Panc1 (cell line): ENCODE measurements around the gene MEF2A.

Source experiments
- POLR2AphosphoS5 ChIP-seq: IDR thresholded peaks from 2 replicates; pipeline ENCODE4 v1.6.1; 2012; ENCODE audit warnings: mild to moderate bottlenecking, low read depth, low read length, moderate library complexity
- SIN3A ChIP-seq: IDR thresholded peaks from 2 replicates; pipeline ENCODE4 v1.6.1; 2012; ENCODE audit warnings: low read depth, mild to moderate bottlenecking, low read length, moderate library complexity, borderline replicate concordance; ENCODE audit not compliant: insufficient read depth
- TCF7L2 ChIP-seq: IDR thresholded peaks from 2 replicates; pipeline ENCODE4 v1.6.1; 2011; ENCODE audit warnings: mild to moderate bottlenecking, low read depth, low read length, inconsistent platforms
- TF ChIP-seq, protein P1 (sequence below): fragments of 450-650 bp; IDR thresholded peaks from 2 replicates; pipeline ENCODE4 v1.5.1; 2017; ENCODE audit warnings: mild to moderate bottlenecking
- TF ChIP-seq, protein P2 (sequence below), 2 experiments: IDR thresholded peaks; 2 replicates each; pipeline ENCODE4 v1.6.1; 2011 to 2012; ENCODE audit warnings: low read depth in 2 of 2, control low read depth in 1 of 2, low read length in 1 of 2, mild to moderate bottlenecking in 1 of 2, moderate library complexity in 1 of 2; ENCODE audit not compliant: insufficient read depth in 1 of 2

- TF ChIP-seq, protein P1, sequence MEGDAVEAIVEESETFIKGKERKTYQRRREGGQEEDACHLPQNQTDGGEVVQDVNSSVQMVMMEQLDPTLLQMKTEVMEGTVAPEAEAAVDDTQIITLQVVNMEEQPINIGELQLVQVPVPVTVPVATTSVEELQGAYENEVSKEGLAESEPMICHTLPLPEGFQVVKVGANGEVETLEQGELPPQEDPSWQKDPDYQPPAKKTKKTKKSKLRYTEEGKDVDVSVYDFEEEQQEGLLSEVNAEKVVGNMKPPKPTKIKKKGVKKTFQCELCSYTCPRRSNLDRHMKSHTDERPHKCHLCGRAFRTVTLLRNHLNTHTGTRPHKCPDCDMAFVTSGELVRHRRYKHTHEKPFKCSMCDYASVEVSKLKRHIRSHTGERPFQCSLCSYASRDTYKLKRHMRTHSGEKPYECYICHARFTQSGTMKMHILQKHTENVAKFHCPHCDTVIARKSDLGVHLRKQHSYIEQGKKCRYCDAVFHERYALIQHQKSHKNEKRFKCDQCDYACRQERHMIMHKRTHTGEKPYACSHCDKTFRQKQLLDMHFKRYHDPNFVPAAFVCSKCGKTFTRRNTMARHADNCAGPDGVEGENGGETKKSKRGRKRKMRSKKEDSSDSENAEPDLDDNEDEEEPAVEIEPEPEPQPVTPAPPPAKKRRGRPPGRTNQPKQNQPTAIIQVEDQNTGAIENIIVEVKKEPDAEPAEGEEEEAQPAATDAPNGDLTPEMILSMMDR: no peak
- TF ChIP-seq POLR2AphosphoS5: no peak
- TF ChIP-seq, protein P2, sequence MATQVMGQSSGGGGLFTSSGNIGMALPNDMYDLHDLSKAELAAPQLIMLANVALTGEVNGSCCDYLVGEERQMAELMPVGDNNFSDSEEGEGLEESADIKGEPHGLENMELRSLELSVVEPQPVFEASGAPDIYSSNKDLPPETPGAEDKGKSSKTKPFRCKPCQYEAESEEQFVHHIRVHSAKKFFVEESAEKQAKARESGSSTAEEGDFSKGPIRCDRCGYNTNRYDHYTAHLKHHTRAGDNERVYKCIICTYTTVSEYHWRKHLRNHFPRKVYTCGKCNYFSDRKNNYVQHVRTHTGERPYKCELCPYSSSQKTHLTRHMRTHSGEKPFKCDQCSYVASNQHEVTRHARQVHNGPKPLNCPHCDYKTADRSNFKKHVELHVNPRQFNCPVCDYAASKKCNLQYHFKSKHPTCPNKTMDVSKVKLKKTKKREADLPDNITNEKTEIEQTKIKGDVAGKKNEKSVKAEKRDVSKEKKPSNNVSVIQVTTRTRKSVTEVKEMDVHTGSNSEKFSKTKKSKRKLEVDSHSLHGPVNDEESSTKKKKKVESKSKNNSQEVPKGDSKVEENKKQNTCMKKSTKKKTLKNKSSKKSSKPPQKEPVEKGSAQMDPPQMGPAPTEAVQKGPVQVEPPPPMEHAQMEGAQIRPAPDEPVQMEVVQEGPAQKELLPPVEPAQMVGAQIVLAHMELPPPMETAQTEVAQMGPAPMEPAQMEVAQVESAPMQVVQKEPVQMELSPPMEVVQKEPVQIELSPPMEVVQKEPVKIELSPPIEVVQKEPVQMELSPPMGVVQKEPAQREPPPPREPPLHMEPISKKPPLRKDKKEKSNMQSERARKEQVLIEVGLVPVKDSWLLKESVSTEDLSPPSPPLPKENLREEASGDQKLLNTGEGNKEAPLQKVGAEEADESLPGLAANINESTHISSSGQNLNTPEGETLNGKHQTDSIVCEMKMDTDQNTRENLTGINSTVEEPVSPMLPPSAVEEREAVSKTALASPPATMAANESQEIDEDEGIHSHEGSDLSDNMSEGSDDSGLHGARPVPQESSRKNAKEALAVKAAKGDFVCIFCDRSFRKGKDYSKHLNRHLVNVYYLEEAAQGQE (IDR thresholded peaks at IDR 0.05; ENCODE audit: insufficient read depth in 1 of 2, low read depth in 2 of 2, low read length in 1 of 2): no peak
- TF ChIP-seq SIN3A: 0 out of 2 replicates have a peak, but pooled peaks have one; percentile 29
- no peak for TF ChIP-seq TCF7L2
Observed at GRCh38 chr15:99732751-99733267, 167.0 kb downstream of the MEF2A start.
